NCI-H2227 (cell line): ENCODE data around the gene HECTD4.
"Not testable (repeated sequence)": the region's sequence is repeated elsewhere in the genome, so short reads cannot be mapped to it uniquely, and the experiment has no call there.

ENCODE experiments used
- DNase-seq: peaks from one replicate; lab custom pipeline; 2025; ENCODE audit not compliant: unreplicated experiment; lab: John Stamatoyannopoulos, UW

The HECTD4 gene

GRCh38 chr12:112125250-112125999 lies 256.8 kb downstream of the HECTD4 start, which contains the start of gene TRAFD1:
TRAFD1 (plus strand) TSS chr12:112125560; CDS start chr12:112130523, 4,963 bp downstream.
- peak; percentile 99 for DNase-seq

GRCh38 chr12:112124918-112125249 lies 257.3 kb downstream of the HECTD4 start:
- no peak for DNase-seq

- DNase-seq = no peak
Measured at GRCh38 chr12:112122823-112123690, 259.2 kb downstream of the HECTD4 start.

- DNase-seq = no peak
Measured at GRCh38 chr12:112121780-112122565, 260.3 kb downstream of the HECTD4 start.

- DNase-seq = no peak
Measured at GRCh38 chr12:112117685-112118084, 264.5 kb downstream of the HECTD4 start.

- DNase-seq = peak; percentile 89
Measured at GRCh38 chr12:112116232-112117060, 265.8 kb downstream of the HECTD4 start.

- no peak for DNase-seq
Measured at GRCh38 chr12:112115259-112116045, 266.8 kb downstream of the HECTD4 start.

- DNase-seq = no peak
Measured at GRCh38 chr12:112112409-112113133, 269.7 kb downstream of the HECTD4 start.

GRCh38 chr12:112111931-112112330 lies 270.3 kb downstream of the HECTD4 start:
- no peak for DNase-seq

- not testable (repeated sequence) for DNase-seq
Measured at GRCh38 chr12:112110787-112111662, 271.2 kb downstream of the HECTD4 start.
